ENCODE results near the gene ZNHIT1.
A peak's percentile ranks its signal among the peaks of the same experiment; 100 is the strongest.

Gene ZNHIT1

DNA sequence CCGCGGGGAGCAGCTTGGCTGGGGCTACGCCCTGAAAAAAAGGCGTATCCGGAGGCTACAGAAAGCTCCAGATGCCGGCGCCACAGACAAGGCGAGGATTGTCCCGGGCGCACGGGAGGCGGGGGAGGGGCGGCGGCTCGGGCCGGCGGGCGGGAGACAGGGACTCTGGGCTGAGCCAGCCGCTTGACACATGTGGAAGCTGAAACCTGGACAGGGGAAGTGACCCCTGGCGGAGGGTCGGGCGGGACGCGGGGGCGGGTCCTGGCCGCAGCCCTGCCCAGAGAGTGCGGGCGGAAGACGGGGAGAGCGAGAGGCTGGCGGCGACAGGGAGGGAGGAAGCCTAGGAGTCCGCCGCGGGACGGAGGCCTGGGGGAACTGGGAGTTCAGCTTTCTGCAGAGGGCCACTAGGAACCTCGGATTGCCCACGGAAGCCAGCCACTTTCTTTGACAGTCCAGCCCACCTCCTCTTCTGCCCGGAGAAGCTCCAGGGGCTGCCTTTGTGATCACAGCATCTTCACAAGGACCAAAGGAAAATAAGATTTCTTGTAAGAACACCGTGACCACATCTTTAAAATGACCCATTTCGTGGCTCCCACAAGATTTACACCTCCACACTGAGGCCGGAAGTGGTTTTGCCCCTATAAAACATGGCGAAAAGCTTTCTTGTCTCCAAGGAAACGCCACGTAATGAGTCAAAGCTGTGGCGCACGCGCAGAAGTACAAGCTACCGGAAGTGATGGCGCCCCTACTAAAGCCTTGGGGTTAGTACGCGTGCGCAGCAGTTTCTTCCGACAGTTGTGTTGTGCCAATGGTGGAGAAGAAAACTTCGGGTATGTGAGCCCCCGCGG lies at the start of gene ZNHIT1, which contains the start of gene PLOD3:
Gene ZNHIT1, plus strand, starts transcription at position 778 of the 848 bp plus-strand sequence. Its CDS starts 31 bp downstream, at position 809.
Gene PLOD3, minus strand, starts transcription at position 194 of the 848 bp plus-strand sequence. CDS start 307 bp downstream, outside the sequence.
- DNase-seq, result peak; percentile 96
- Mint-ChIP-seq H3K27me3 (no peaks in the 10 kb centered on the region), H3K36me3 (ENCODE audit: low read depth) (peaks cover 1% of the 10 kb centered on the region)

DNA sequence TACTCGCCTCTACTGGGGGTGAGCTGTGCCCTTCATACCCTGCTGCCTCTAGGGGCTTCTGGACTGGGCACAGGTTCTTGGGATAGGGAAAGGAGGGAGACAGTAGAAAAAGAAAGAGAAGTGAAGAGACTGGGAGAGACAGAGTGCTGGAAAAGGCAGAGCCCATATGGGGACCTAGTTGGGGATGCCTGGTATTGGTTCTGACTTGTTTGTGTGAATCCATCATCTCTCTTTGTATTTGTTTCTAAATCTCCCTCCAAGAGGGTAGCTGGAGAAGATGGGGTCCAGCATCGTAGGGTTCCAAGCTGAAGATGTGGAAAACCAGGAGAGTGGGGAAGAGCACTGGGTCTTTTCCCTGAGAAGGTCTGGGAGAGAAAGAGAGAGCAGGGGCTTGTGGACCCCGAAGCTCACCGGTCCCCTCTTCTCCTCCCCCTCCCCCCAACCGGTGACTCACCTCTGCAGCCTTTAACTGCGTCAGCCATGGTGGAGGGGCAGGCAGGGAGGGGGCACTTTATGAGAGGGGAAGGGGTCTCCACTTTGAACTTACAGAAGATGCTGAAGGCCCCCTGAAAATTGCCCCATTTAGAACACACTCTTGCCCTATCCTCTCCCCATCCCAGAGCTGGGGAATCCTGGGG lies 49.4 kb upstream of the ZNHIT1 start:
- Mint-ChIP-seq H3K36me3 (ENCODE audit: low read depth) (peaks cover 2% of the 10 kb centered on the region), H3K27me3 (peaks cover 78% of the 10 kb centered on the region), H3K9me3 (no peaks in the 10 kb centered on the region), H3K27ac (no peak overlapping the region), H3K4me3 (no peak overlapping the region), H3K4me1 (peaks cover 74% of the 10 kb centered on the region)
- no peak for ATAC-seq
- DNase-seq, result no peak

More for the DNA sequence above, at the start of gene ZNHIT1, which contains the start of gene PLOD3:
- ATAC-seq, result peak; percentile 60
- Mint-ChIP-seq H3K9me3 (no peaks in the 10 kb centered on the region), H3K4me3 (peak within 1 kb of the TSS; percentile 97), H3K4me1 (peaks cover 36% of the 10 kb centered on the region), H3K27ac (peak within 1 kb of the TSS; percentile 92)

DNA sequence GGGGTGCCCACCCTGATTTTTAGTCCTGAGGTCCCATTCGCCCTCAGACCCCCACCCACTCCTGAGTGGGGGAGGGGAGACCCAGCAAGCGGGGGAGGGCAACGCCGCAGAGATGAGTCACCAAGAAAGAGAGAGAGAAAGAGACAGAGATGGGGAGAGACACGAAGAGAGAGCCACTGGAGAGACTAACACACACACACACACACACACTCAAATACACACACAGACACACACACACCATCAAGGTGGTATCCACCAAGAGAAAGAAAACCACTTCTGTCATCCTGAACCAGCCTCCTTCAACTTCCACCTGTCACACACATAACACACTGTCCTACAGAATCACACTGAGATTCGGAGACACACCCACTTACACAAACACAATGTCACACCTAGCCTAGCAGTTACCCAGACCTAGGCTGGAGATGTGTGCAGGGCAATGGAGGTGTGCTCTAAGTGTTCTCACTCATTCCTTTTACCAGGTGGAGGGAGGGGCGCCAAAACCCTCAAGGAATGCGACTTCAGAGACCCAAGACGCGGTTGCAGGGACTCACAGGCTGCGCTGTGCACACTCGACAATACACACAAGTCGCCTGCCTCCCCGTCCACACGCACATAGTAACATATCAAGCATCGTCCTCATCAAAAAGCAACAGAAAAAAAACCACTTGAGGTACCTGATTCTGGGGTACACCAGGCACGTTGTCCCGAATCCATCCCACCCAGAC lies 48.7 kb upstream of the ZNHIT1 start:
- Mint-ChIP-seq H3K9me3 (no peaks in the 10 kb centered on the region), H3K4me1 (peaks cover 79% of the 10 kb centered on the region), H3K4me3 (peak overlapping the region; percentile 40), H3K36me3 (ENCODE audit: low read depth) (peaks cover 2% of the 10 kb centered on the region), H3K27ac (no peak overlapping the region), H3K27me3 (peaks cover 83% of the 10 kb centered on the region)
- DNase-seq, result no peak
- no peak for ATAC-seq

DNA sequence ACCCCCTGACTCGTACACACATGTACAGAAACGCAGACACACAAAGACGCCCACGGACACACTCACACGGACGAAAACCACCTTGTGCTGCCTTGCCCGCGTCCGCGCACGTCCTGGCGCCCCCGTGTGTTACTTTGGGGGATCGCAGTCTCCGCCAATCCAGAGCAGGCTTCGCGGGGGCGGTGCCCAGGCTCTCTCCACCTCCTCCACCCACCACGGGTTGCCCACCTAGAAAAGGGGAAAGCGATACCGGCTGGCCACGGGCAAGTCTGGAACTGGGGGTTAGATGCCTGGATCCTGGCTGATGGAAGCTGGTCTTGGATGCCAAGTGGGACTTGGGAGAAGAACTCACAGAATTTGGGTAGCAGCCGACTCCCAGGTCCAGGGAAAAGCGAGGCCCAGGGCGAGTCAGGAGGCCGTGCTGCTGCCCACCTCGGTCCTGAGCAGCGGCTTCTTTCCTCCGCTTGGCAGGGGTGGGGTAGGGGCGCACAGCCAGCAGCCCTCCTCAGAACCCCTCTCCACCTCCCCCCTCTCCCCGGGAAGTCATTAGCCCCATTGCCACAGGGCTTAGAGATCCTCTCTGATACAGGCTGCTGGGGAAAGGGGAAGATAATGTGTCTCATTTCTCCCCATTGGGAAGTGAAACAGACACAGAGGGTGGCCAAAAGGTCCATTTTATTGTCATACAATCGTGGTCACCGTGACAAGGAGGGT lies 48.0 kb upstream of the ZNHIT1 start:
- DNase-seq (peak; percentile 90), ATAC-seq (peak; percentile 22)
- no peak overlapping the region for H3K27ac Mint-ChIP-seq
- peaks cover 2% of the 10 kb centered on the region for H3K36me3 Mint-ChIP-seq (ENCODE audit: low read depth)
- peaks cover 75% of the 10 kb centered on the region for H3K4me1 Mint-ChIP-seq
- H3K27me3 Mint-ChIP-seq, result peaks cover 86% of the 10 kb centered on the region
- H3K4me3 Mint-ChIP-seq, result peak overlapping the region; percentile 40
- H3K9me3 Mint-ChIP-seq, result no peaks in the 10 kb centered on the region

DNA sequence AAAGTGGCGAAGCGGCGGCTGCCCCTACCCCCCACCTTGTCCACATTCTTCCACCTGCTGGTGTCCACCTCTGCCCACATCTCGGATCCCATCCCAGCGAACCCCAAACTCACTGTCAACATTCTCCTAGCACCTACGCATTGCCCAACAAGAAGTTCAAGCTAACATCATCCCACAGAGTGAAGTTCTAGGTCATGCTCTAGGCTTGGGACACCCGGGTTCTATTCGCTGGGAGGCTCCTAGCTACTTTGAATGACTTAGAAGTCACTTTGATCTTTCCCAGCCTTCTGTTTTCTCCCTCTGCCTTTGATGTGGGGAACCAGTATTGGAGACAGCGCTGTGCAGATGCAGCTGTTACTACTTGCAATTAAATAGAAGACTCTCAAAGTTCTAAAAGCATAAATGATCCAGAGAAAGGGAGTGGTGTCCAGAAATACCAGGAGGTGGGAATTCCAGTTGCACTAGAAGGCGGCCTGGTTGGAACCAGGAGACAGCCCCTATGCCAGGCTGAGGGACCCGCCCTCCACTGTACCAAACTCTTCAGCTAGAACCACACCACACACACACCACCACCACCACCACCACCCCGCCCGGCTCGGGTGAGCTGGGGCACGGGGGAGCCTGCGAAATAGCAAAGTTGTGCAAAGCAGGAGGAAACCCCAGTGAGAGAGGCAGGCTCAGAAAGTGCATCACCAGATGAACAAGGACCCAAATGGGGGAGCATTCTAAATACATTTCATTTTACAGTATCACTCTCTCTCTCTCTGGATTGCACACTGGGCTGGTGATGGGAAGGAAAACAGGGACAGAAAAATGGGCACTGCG lies 47.1 kb upstream of the ZNHIT1 start:
- peaks cover 67% of the 10 kb centered on the region for H3K4me1 Mint-ChIP-seq
- peaks cover 86% of the 10 kb centered on the region for H3K27me3 Mint-ChIP-seq

DNA sequence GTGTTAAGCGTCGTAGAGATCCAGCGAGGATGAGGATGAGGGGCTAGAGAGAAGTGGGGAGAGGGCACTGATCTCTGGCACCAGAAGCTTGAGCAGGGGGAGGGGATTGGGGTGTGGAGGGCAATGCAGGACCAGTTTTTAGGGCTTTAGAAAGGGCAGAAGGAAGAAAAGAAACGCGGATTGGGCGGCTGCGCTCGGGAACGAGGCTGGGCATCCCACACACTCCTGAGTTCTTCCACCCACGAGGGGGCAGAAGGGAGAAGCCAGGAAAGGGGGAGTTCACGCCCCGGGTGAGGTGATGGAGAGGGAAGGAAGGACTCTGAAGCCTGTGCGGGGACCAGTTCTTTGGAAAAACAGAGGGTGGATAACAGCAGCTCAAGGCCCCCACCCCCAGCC lies 46.5 kb upstream of the ZNHIT1 start:
- no peak overlapping the region for H3K27ac Mint-ChIP-seq
- H3K27me3 Mint-ChIP-seq, result peaks cover 86% of the 10 kb centered on the region
- ATAC-seq (no peak), DNase-seq (no peak)
- H3K4me1 Mint-ChIP-seq, result peaks cover 61% of the 10 kb centered on the region
- no peak overlapping the region for H3K4me3 Mint-ChIP-seq
- H3K36me3 Mint-ChIP-seq (ENCODE audit: low read depth), result peaks cover 2% of the 10 kb centered on the region
- H3K9me3 Mint-ChIP-seq, result no peaks in the 10 kb centered on the region

More for the DNA sequence above, 47.1 kb upstream of the ZNHIT1 start:
- Mint-ChIP-seq H3K36me3 (ENCODE audit: low read depth) (peaks cover 2% of the 10 kb centered on the region), H3K27ac (no peak overlapping the region), H3K9me3 (no peaks in the 10 kb centered on the region), H3K4me3 (no peak overlapping the region)
- DNase-seq, result no peak
- no peak for ATAC-seq

DNA sequence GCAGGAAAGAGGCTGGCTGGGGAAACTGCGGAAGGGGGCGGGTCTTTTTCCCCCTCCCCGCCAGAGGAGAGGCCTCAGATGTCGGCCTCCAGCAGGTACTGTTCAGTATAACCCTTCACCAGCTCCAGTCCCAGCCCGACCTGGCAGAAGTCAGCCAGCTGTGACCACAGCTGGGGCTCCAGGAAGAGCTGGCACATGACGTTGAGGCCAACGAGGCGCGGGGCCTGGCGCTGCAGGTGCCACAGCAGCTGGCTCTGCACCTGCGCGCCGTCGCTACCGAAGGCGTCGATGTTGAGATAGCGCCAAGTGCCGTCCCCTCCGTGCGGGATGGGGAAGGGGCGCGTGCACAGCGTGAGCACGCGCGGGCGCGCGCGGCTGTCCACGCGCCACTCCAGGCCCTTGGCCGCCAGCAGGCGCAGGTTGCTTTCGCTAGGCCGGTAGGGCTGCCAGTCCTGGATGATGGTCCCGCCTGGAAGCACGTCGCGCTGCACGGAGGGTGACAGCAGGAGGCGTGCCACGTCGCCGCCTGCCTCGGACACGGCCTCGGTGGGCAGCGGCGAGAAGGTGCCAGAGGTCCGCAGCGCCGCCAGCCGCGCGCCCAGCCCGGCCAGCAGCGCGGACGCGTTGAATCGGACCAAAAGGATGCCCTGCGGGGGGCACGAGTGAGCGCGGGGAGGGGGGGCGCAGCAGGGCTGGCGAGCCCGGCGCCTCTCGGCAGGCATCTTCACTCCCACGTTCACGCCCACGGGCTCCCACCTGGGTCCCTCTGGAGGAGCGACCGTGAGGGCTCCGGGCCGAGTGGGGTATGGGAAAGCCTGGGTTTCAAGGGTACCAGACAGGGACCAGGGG lies 45.7 kb upstream of the ZNHIT1 start:
- H3K27me3 Mint-ChIP-seq, result peaks cover 88% of the 10 kb centered on the region
- ATAC-seq (no peak), DNase-seq (no peak)
- H3K36me3 Mint-ChIP-seq (ENCODE audit: low read depth), result peaks cover 2% of the 10 kb centered on the region
- no peaks in the 10 kb centered on the region for H3K9me3 Mint-ChIP-seq
- no peak overlapping the region for H3K4me3 Mint-ChIP-seq
- no peak overlapping the region for H3K27ac Mint-ChIP-seq
- peaks cover 56% of the 10 kb centered on the region for H3K4me1 Mint-ChIP-seq

DNA sequence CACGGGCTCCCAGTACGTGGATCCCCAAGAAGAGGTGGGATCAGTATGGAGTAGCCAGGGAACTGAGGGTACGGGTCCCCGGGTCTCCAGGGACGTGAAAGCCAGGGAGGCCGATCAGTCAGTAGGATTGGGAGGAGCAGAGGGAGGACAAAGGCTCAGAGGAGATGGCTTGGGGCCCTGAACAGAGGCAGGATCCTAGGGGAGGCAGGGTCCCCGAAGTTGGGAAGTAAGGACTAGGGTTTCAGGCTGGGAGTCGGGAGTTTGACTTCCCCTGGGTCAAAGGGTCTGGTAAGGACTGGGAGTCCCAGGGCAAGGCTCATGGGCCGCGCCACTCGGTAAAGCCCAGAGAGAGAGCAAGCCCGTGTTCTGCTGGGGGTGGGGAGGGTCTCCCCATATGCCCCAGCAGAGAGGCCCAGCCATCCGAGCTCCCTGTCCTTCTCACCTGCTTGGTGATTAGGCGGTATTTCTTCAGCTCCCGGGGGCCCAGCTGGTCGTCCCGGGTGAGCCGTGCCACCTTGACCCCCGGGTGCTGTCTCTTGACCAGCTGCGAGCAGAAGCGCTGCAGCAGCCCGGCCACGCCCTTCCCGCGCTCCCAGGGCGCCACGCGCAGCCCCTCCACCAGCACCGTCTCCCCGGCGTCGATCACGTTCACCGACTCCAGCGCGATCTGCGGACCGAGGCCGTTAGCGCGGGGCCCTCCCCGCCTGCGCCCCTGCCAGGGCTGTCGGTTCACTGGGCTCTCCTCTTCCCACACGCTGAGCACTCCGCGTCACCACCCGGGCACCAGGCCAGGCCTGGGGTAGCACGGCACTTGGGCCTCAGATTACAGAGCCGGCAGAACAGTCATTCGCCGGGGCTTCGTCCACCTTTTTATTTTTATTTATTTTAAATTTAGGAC lies 44.9 kb upstream of the ZNHIT1 start:
- Mint-ChIP-seq H3K4me3 (peak overlapping the region; percentile 17), H3K27ac (no peak overlapping the region), H3K9me3 (no peaks in the 10 kb centered on the region), H3K36me3 (ENCODE audit: low read depth) (peaks cover 2% of the 10 kb centered on the region), H3K27me3 (peaks cover 88% of the 10 kb centered on the region), H3K4me1 (peaks cover 51% of the 10 kb centered on the region)
- peak; percentile 41 for ATAC-seq
- DNase-seq, result peak; percentile 31

DNA sequence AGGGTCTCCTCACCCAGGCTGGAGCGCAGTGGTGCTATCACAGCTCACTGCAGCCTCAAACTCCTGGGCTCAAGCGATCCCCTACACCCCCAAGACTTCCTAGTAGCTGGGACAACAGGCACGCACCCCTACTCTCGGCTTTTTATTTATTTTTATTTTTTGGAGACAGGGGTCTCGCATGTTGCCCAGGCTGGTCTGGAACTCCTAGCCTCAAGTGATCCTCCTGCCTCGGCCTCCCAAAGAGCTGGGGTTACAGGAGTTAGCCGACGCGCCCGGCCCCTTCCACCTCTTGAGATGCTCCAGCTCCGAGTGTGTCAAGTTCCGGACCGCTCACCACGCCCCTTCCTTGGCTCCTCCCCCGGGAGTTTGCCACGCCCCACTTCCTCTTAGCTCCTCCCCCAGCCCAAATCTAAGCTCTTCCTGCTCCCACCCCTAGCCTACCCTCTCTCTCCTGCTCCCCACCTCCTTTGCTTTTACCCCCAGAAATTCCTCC lies 44.2 kb upstream of the ZNHIT1 start:
- H3K27ac Mint-ChIP-seq, result no peak overlapping the region
- peaks cover 87% of the 10 kb centered on the region for H3K27me3 Mint-ChIP-seq
- H3K36me3 Mint-ChIP-seq (ENCODE audit: low read depth), result peaks cover 2% of the 10 kb centered on the region
- ATAC-seq (peak; percentile 53), DNase-seq (peak; percentile 75)
- H3K9me3 Mint-ChIP-seq, result no peaks in the 10 kb centered on the region
- H3K4me1 Mint-ChIP-seq, result peaks cover 44% of the 10 kb centered on the region
- H3K4me3 Mint-ChIP-seq, result peak overlapping the region; percentile 17

DNA sequence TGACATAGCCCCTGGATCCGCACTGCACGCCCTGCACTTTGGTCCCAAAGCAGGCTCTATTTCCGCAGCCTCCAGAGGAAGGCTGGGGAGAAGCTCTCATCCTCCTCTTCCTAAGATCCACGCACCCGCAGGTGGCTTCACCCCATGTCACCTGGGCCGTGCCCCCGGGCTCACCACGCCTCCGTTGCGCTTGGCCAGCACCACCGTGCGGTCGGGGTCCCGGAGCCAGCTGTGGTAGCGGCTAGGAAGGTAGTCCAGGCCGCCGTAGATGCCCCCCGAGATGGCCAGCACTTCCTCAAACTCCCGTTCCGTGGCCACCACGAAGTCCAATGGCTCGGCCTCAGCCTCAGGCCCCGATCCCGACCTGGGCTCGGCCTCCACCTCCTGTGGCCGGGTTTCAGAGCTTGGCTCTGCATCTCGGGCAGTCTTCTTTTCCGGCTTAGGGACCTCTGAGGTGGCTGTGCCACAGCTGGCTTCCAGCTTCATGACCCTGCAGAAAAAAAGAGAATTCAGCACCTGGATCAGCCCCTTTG lies 43.6 kb upstream of the ZNHIT1 start:
- Mint-ChIP-seq H3K4me3 (peak overlapping the region; percentile 17), H3K27ac (no peak overlapping the region), H3K4me1 (peaks cover 41% of the 10 kb centered on the region), H3K9me3 (no peaks in the 10 kb centered on the region), H3K27me3 (peaks cover 87% of the 10 kb centered on the region), H3K36me3 (ENCODE audit: low read depth) (no peaks in the 10 kb centered on the region)
- DNase-seq (no peak), ATAC-seq (peak; percentile 11)

DNA sequence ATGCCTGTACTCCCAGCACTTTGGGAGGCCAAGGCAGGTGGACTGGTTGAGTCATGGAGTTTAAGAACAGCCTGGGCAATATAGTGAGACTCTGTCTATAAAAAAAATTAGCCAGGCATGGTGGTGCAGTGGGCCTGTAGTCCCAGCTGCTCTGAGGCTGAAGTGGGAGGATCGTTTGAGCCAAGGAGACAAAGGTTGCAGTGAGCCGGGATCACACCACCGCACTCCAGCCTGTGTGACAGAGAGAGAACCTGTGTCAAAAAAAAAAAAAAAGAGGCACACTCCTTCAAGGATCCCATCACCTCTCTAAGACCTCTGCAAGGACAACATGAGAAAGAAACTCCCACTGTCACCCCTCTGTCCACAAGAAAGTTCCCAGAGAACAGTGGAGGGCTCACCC lies 42.3 kb upstream of the ZNHIT1 start:
- H3K4me3 Mint-ChIP-seq, result no peak overlapping the region
- no peaks in the 10 kb centered on the region for H3K36me3 Mint-ChIP-seq (ENCODE audit: low read depth)
- peaks cover 80% of the 10 kb centered on the region for H3K27me3 Mint-ChIP-seq
- ATAC-seq, result no peak
- H3K27ac Mint-ChIP-seq, result no peak overlapping the region
- no peak for DNase-seq
- peaks cover 32% of the 10 kb centered on the region for H3K4me1 Mint-ChIP-seq
- no peaks in the 10 kb centered on the region for H3K9me3 Mint-ChIP-seq

DNA sequence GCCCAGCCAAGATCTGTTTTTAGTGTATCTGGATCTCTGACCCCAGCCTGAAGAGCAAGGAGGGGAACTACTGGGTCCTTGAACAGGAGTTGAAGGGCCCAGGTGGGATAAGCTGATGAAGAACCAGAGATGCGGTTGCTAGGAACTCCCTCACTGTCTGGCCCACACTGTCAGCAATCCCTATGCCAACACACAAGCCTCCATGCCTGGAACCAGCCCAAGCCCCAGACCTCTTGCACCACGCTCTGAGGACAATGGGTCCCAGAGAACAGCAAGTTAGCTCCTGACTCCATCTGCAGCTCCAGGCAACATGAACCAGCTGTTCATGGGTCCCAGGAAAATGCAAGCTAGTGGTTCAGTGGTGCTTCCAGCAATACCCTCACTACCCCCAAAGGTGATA lies 40.3 kb upstream of the ZNHIT1 start:
- DNase-seq (no peak), ATAC-seq (no peak)
- H3K4me3 Mint-ChIP-seq, result no peak overlapping the region
- H3K9me3 Mint-ChIP-seq, result no peaks in the 10 kb centered on the region
- no peak overlapping the region for H3K27ac Mint-ChIP-seq
- no peaks in the 10 kb centered on the region for H3K36me3 Mint-ChIP-seq (ENCODE audit: low read depth)
- peaks cover 22% of the 10 kb centered on the region for H3K4me1 Mint-ChIP-seq
- peaks cover 78% of the 10 kb centered on the region for H3K27me3 Mint-ChIP-seq
